WTC11 (cell line): Measurements from ENCODE around the gene AKAP11. TPM values are rescaled to one million over a fixed set of nuclear protein-coding genes. Genes with fewer than 3 reads are reported as not detected.
A peak's percentile ranks its signal among the peaks of the same experiment; 100 is the strongest.

Experiments
- ATAC-seq: fragments of 200-7000 bp; cut with Tn5 transposase; 2 replicates; pipeline ENCODE4 v1.10.0; 2021; ENCODE audit warnings: mild to moderate bottlenecking, moderate library complexity
- CTCF ChIA-PET: fragments of 300-600 bp; sonication (Branson Sonifier 250); formaldehyde crosslinking; loops from one replicate; lab custom pipeline; 2021; ENCODE audit warnings: antibody characterized with exemption; lab: Charles Lee
- POLR2A ChIA-PET: fragments of 350-600 bp; sonication (Branson Sonifier 250); formaldehyde crosslinking; loops from one replicate; lab custom pipeline; 2021; ENCODE audit warnings: antibody characterized with exemption; lab: Charles Lee
- DNase-seq: peaks from one replicate; pipeline ENCODE4 v3.0.0; 2021; ENCODE audit warnings: low spot score
- H3K27ac Mint-ChIP-seq: 2 replicates; pipeline ENCODE4 v1.8.0; 2021; ENCODE audit warnings: mixed read lengths
- H3K27me3 Mint-ChIP-seq: 2 replicates; pipeline ENCODE4 v1.8.0; 2021; ENCODE audit warnings: low read depth, mild to moderate bottlenecking, moderate library complexity, mixed read lengths
- H3K36me3 Mint-ChIP-seq: 2 replicates; pipeline ENCODE4 v1.8.0; 2021; ENCODE audit warnings: mixed read lengths
- H3K4me1 Mint-ChIP-seq: 2 replicates; pipeline ENCODE4 v1.8.0; 2022; ENCODE audit warnings: mixed read lengths
- H3K4me3 Mint-ChIP-seq: 2 replicates; pipeline ENCODE4 v1.8.0; 2021; ENCODE audit warnings: mild to moderate bottlenecking, moderate library complexity, mixed read lengths
- H3K9me3 Mint-ChIP-seq: 2 replicates; pipeline ENCODE4 v1.8.0; 2021; ENCODE audit warnings: mixed read lengths
- ATF2 ChIP-seq: sonication (generic); formaldehyde crosslinking; IDR thresholded peaks from 2 replicates; pipeline ENCODE4 v1.8.1; 2022; ENCODE audit warnings: low read depth, missing genetic modification reagents, borderline replicate concordance
- ATF6 ChIP-seq: sonication (generic); formaldehyde crosslinking; IDR thresholded peaks from 2 replicates; pipeline ENCODE4 v1.8.1; 2023; ENCODE audit warnings: mild to moderate bottlenecking, missing genetic modification reagents
- CBFB ChIP-seq: sonication (generic); formaldehyde crosslinking; IDR thresholded peaks from 2 replicates; pipeline ENCODE4 v1.8.1; 2022; ENCODE audit warnings: mild to moderate bottlenecking, low read depth, missing genetic modification reagents
- CDX4 ChIP-seq: fragments of 250-450 bp; sonication (Bioruptor Pico); IDR thresholded peaks from 2 replicates; pipeline ENCODE4 v1.9.0; 2021; ENCODE audit warnings: moderate library complexity, mild to moderate bottlenecking, inconsistent platforms, borderline replicate concordance
- CREM ChIP-seq: sonication (generic); formaldehyde crosslinking; IDR thresholded peaks from 2 replicates; pipeline ENCODE4 v1.8.1; 2022; ENCODE audit warnings: mild to moderate bottlenecking, missing genetic modification reagents, moderate library complexity
- ELF4 ChIP-seq: sonication (generic); formaldehyde crosslinking; IDR thresholded peaks from 2 replicates; pipeline ENCODE4 v1.8.1; 2022; ENCODE audit warnings: low read depth, mild to moderate bottlenecking, moderate library complexity, missing genetic modification reagents
- ESRRA ChIP-seq: sonication (generic); formaldehyde crosslinking; IDR thresholded peaks from 2 replicates; pipeline ENCODE4 v1.8.1; 2022; ENCODE audit warnings: mild to moderate bottlenecking, missing genetic modification reagents, borderline replicate concordance
- ETV6 ChIP-seq: sonication (generic); formaldehyde crosslinking; IDR thresholded peaks from 2 replicates; pipeline ENCODE4 v1.8.1; 2022; ENCODE audit warnings: mild to moderate bottlenecking, missing genetic modification reagents
- FOXP1 ChIP-seq: sonication (generic); formaldehyde crosslinking; IDR thresholded peaks from 2 replicates; pipeline ENCODE4 v1.8.0; 2022; ENCODE audit warnings: missing genetic modification reagents, mild to moderate bottlenecking, moderate library complexity, borderline replicate concordance
- HMGA2 ChIP-seq: fragments of 250-450 bp; sonication (Bioruptor Pico); IDR thresholded peaks from 2 replicates; pipeline ENCODE4 v1.4.0; 2021; ENCODE audit warnings: mild to moderate bottlenecking, moderate library complexity
- IRF1 ChIP-seq: sonication (generic); formaldehyde crosslinking; IDR thresholded peaks from 2 replicates; pipeline ENCODE4 v1.8.0; 2023; ENCODE audit warnings: missing genetic modification reagents
- JUN ChIP-seq: sonication (generic); formaldehyde crosslinking; IDR thresholded peaks from 2 replicates; pipeline ENCODE4 v1.8.0; 2023; ENCODE audit warnings: mild to moderate bottlenecking, missing genetic modification reagents
- MAX ChIP-seq: sonication (generic); formaldehyde crosslinking; IDR thresholded peaks from 2 replicates; pipeline ENCODE4 v1.8.0; 2022; ENCODE audit warnings: mild to moderate bottlenecking, missing genetic modification reagents
- MYBL2 ChIP-seq: sonication (generic); formaldehyde crosslinking; IDR thresholded peaks from 2 replicates; pipeline ENCODE4 v1.8.1; 2023; ENCODE audit warnings: mild to moderate bottlenecking, moderate library complexity, missing genetic modification reagents
- NFE2L1 ChIP-seq: sonication (generic); formaldehyde crosslinking; IDR thresholded peaks from 2 replicates; pipeline ENCODE4 v1.8.1; 2023; ENCODE audit warnings: missing genetic modification reagents
- NR1H2 ChIP-seq: sonication (generic); formaldehyde crosslinking; IDR thresholded peaks from 2 replicates; pipeline ENCODE4 v1.9.0; 2021; ENCODE audit warnings: mild to moderate bottlenecking, moderate library complexity, missing genetic modification reagents
- NR2C2 ChIP-seq: sonication (generic); formaldehyde crosslinking; IDR thresholded peaks from 2 replicates; pipeline ENCODE4 v1.8.0; 2022; ENCODE audit warnings: mild to moderate bottlenecking, missing genetic modification reagents
- PRRX2 ChIP-seq: fragments of 250-450 bp; sonication (Bioruptor Pico); IDR thresholded peaks from 2 replicates; pipeline ENCODE4 v1.8.0; 2021; ENCODE audit warnings: mild to moderate bottlenecking
- SOX15 ChIP-seq: fragments of 250-450 bp; sonication (Bioruptor Pico); IDR thresholded peaks from 2 replicates; pipeline ENCODE4 v1.9.0; 2021; ENCODE audit warnings: mild to moderate bottlenecking
- STAT6 ChIP-seq: sonication (generic); formaldehyde crosslinking; conservative IDR thresholded peaks from 2 replicates; pipeline ENCODE4 v1.8.1; 2023; ENCODE audit warnings: mild to moderate bottlenecking, low read depth, missing genetic modification reagents, moderate library complexity
- USF1 ChIP-seq: sonication (generic); formaldehyde crosslinking; IDR thresholded peaks from 2 replicates; pipeline ENCODE4 v1.8.0; 2022; ENCODE audit warnings: mild to moderate bottlenecking, missing genetic modification reagents
- ZNF138 ChIP-seq: sonication (generic); formaldehyde crosslinking; conservative IDR thresholded peaks from 2 replicates; pipeline ENCODE4 v1.8.1; 2022; ENCODE audit warnings: mild to moderate bottlenecking, moderate library complexity, missing genetic modification reagents
- ZNF263 ChIP-seq: sonication (generic); formaldehyde crosslinking; IDR thresholded peaks from 2 replicates; pipeline ENCODE4 v1.8.1; 2022; ENCODE audit warnings: low read depth, mild to moderate bottlenecking, moderate library complexity, missing genetic modification reagents
- ZNF396 ChIP-seq: fragments of 250-450 bp; sonication (Bioruptor Pico); IDR thresholded peaks from 2 replicates; pipeline ENCODE4 v1.8.0; 2021; ENCODE audit warnings: mild to moderate bottlenecking, moderate library complexity, borderline replicate concordance
- ZNF423 ChIP-seq: fragments of 250-450 bp; sonication (Bioruptor Pico); IDR thresholded peaks from 2 replicates; pipeline ENCODE4 v2.1.2; 2022; ENCODE audit warnings: mild to moderate bottlenecking, moderate library complexity
- ZNF425 ChIP-seq: fragments of 250-450 bp; sonication (Bioruptor Pico); conservative IDR thresholded peaks from 2 replicates; pipeline ENCODE4 v1.9.0; 2021; ENCODE audit warnings: mild to moderate bottlenecking
- total RNA-seq: library from RNA; stranded (reverse); gene quantifications from 3 replicates; pipeline ENCODE4 v1.2.3, GENCODE V29; 2021

AKAP11 gene
- total RNA-seq, 1 experiment from 2014 or later, result 16.7 TPM

- ChIA-PET POLR2A (interaction anchor here (0.5 to 0.8 kb wide), 2 partner anchors 9 to 700 kb away, joined by 3 read pairs; no protein-coding TSS in a partner anchor), CTCF (interaction anchor here (0.8 kb wide), 1 partner anchor 14 kb away, joined by 4 read pairs; no protein-coding TSS in a partner anchor)
- DNase-seq, result no peak
- H3K27me3 Mint-ChIP-seq, result no peaks in the 10 kb centered on the region
- H3K27ac Mint-ChIP-seq, result peak overlapping the region; percentile 93; the same call in 1 of the 2 replicates
- TF ChIP-seq ELF4 (CRISPR knock-in tag) (no peak), ZNF423 (no peak), STAT6 (no peak), MAX (CRISPR knock-in tag) (no peak), CREM (CRISPR knock-in tag) (no peak), ZNF396 (no peak), CDX4 (CRISPR knock-in tag) (no peak), MYBL2 (CRISPR knock-in tag) (no peak), ZNF263 (CRISPR knock-in tag) (no peak), ATF6 (no peak), IRF1 (no peak), HMGA2 (no peak), NR2C2 (no peak), ZNF138 (CRISPR knock-in tag) (no peak), ETV6 (CRISPR knock-in tag) (no peak), CBFB (CRISPR knock-in tag) (no peak), NFE2L1 (no peak), PRRX2 (CRISPR knock-in tag) (no peak), FOXP1 (CRISPR knock-in tag) (no peak)
- ATAC-seq, result peak; percentile 43; the same call in 1 of the 2 replicates
- H3K9me3 Mint-ChIP-seq, result no peaks in the 10 kb centered on the region
- peak overlapping the region; percentile 65 for H3K4me3 Mint-ChIP-seq
- H3K36me3 Mint-ChIP-seq, result no peaks in the 10 kb centered on the region
- peaks cover 25% of the 10 kb centered on the region for H3K4me1 Mint-ChIP-seq
These were observed 48.4 kb downstream of the AKAP11 start for GRCh38 chr13:42320375-42320787.

- Mint-ChIP-seq H3K4me1 (peaks cover 27% of the 10 kb centered on the region), H3K4me3 (no peak overlapping the region)
- no peak for TF ChIP-seq USF1 (CRISPR knock-in tag)
- no peak for TF ChIP-seq SOX15 (CRISPR knock-in tag)
- no peak for TF ChIP-seq ZNF425
- no peak for TF ChIP-seq MAX (CRISPR knock-in tag)
- no peak for TF ChIP-seq ESRRA (CRISPR knock-in tag)
- no peak for TF ChIP-seq ATF2 (CRISPR knock-in tag)
- no peak for TF ChIP-seq NR1H2 (CRISPR knock-in tag)
- TF ChIP-seq JUN (CRISPR knock-in tag), result no peak
These were observed 50.9 kb downstream of the AKAP11 start for GRCh38 chr13:42322806-42323205.

More at GRCh38 chr13:42322806-42323205, 50.9 kb downstream of the AKAP11 start:
- ATAC-seq (no peak), DNase-seq (no peak)
- Mint-ChIP-seq H3K27me3 (no peaks in the 10 kb centered on the region), H3K9me3 (no peaks in the 10 kb centered on the region), H3K27ac (no peak overlapping the region), H3K36me3 (no peaks in the 10 kb centered on the region)
- ChIA-PET CTCF (no interaction called here), POLR2A (no interaction called here)
